GM12878 (cell line): ENCODE measurements around the gene PPP1CA. TPM values are rescaled to one million over a fixed set of nuclear protein-coding genes. Genes with fewer than 3 reads are reported as not detected.

Experiments
- ATF3 ChIP-seq: IDR thresholded peaks from 2 replicates; pipeline ENCODE4 v1.6.1; 2011; ENCODE audit warnings: low read depth, mild to moderate bottlenecking, low read length, moderate library complexity, borderline replicate concordance; ENCODE audit errors: extremely low read depth
- CHD1 ChIP-seq: IDR thresholded peaks from 2 replicates; pipeline ENCODE4 v1.6.1; 2012; ENCODE audit warnings: low read depth, low read length, improper control_type of control experiment
- CREB1 ChIP-seq: IDR thresholded peaks from 2 replicates; pipeline ENCODE4 v1.6.1; 2012; ENCODE audit warnings: low read depth, mild to moderate bottlenecking, inconsistent platforms
- CREM ChIP-seq: IDR thresholded peaks from 2 replicates; pipeline ENCODE4 v1.6.1; 2014; ENCODE audit warnings: antibody characterized with exemption, low read depth
- E4F1 ChIP-seq: fragments of 450-650 bp; IDR thresholded peaks from 2 replicates; pipeline ENCODE4 v1.6.1; 2018; ENCODE audit warnings: borderline replicate concordance, mild to moderate bottlenecking; ENCODE audit not compliant: partially characterized antibody
- FOS ChIP-seq: IDR thresholded peaks from 3 replicates; pipeline ENCODE4 v1.6.1; 2011; ENCODE audit warnings: borderline replicate concordance; ENCODE audit not compliant: insufficient read length; ENCODE audit errors: extremely low read depth
- GATAD2B ChIP-seq: fragments of 450-650 bp; conservative IDR thresholded peaks from 2 replicates; pipeline ENCODE4 v1.6.1; 2017; ENCODE audit warnings: low read depth, mild to moderate bottlenecking, moderate library complexity
- MEF2B ChIP-seq: fragments of 450-650 bp; IDR thresholded peaks from 2 replicates; pipeline ENCODE4 v1.6.1; 2018; ENCODE audit warnings: mild to moderate bottlenecking, moderate library complexity; ENCODE audit not compliant: partially characterized antibody, poor library complexity, severe bottlenecking
- MTA2 ChIP-seq: fragments of 450-650 bp; IDR thresholded peaks from 2 replicates; pipeline ENCODE4 v1.6.1; 2016; ENCODE audit warnings: low read depth, mild to moderate bottlenecking, moderate library complexity
- MTA3 ChIP-seq: IDR thresholded peaks from 2 replicates; pipeline ENCODE4 v1.6.1; 2012; ENCODE audit warnings: low read length, inconsistent platforms, borderline replicate concordance
- NFIC ChIP-seq: IDR thresholded peaks from 2 replicates; pipeline ENCODE4 v1.6.1; 2012; ENCODE audit warnings: low read depth, mild to moderate bottlenecking, inconsistent platforms, low read length, moderate library complexity
- NFYB ChIP-seq: IDR thresholded peaks from 2 replicates; pipeline ENCODE4 v1.6.1; 2011; ENCODE audit warnings: low read depth, mild to moderate bottlenecking, low read length, improper control_type of control experiment, moderate library complexity; ENCODE audit not compliant: insufficient read depth
- RBBP5 ChIP-seq: fragments of 200-600 bp; sonication (generic); conservative IDR thresholded peaks from 2 replicates; pipeline ENCODE4 v1.6.1; 2016
- SMC3 ChIP-seq: IDR thresholded peaks from 2 replicates; pipeline ENCODE4 v1.6.1; 2011; ENCODE audit warnings: low read length, improper control_type of control experiment, borderline replicate concordance
- TCF7 ChIP-seq: IDR thresholded peaks from 2 replicates; pipeline ENCODE4 v1.6.1; 2014; ENCODE audit warnings: antibody characterized with exemption, borderline replicate concordance
- YBX1 ChIP-seq: fragments of 450-650 bp; IDR thresholded peaks from 2 replicates; pipeline ENCODE4 v1.6.1; 2016; ENCODE audit warnings: antibody characterized with exemption
- polyA plus RNA-seq, 11 experiments: library from polyadenylated mRNA; depleted of rRNA in 4 of 11; unstranded in 6 of 11; stranded (reverse) in 5 of 11; fragments of >200 nt; fragmentation: Nextera tagmentation in 4 of 11; fragmentation: Illumina TruSeq in 1 of 11; extraction: Ambion mirVana in 4 of 11; extraction: Trizol in 1 of 11; gene quantifications; 1 replicate in 1 of 11; 2 replicates in 10 of 11; pipeline versions ENCODE4 v1.2.1 to v1.2.3, GENCODE V29; 2011 to 2016; ENCODE audit warnings: inconsistent platforms in 2 of 11, missing spikeins in 2 of 11, low read depth in 1 of 11
- total RNA-seq, 4 experiments: library from RNA; depleted of rRNA in 3 of 4; stranded (reverse); fragments of >200 nt in 3 of 4; fragmentation: Illumina TruSeq in 1 of 4; extraction: Trizol in 1 of 4; gene quantifications; 2 replicates each; pipeline versions ENCODE4 v1.2.1 to v1.2.3, GENCODE V29; 2013 to 2021
- TF ChIP-seq, protein P1 (sequence below), 3 experiments: IDR thresholded peaks in 2 of 3; conservative IDR thresholded peaks in 1 of 3; 2 replicates each; pipeline ENCODE4 v1.5.1; 2011; ENCODE audit warnings: low read depth in 3 of 3, low read length in 3 of 3, mild to moderate bottlenecking in 3 of 3, control low read depth in 2 of 3, moderate library complexity in 2 of 3, inconsistent platforms in 1 of 3, mixed read lengths in 1 of 3; ENCODE audit not compliant: control insufficient read depth in 2 of 3, insufficient read depth in 1 of 3; ENCODE audit errors: extremely low read depth in 1 of 3
- TF ChIP-seq, protein P2 (sequence below): fragments of 450-650 bp; IDR thresholded peaks from 2 replicates; pipeline ENCODE4 v1.6.1; 2016; ENCODE audit warnings: mild to moderate bottlenecking
- TF ChIP-seq, protein P3 (sequence below): fragments of 450-650 bp; IDR thresholded peaks from 2 replicates; pipeline ENCODE4 v1.6.1; 2016; ENCODE audit warnings: mild to moderate bottlenecking

PPP1CA gene
- total and polyA plus RNA-seq, 10 of the 15 experiments (the other 5 are each of a cell fraction or from before 2014, with no cell fraction given), result 26.4 to 458 (median 240) TPM

- TF ChIP-seq, protein P1, sequence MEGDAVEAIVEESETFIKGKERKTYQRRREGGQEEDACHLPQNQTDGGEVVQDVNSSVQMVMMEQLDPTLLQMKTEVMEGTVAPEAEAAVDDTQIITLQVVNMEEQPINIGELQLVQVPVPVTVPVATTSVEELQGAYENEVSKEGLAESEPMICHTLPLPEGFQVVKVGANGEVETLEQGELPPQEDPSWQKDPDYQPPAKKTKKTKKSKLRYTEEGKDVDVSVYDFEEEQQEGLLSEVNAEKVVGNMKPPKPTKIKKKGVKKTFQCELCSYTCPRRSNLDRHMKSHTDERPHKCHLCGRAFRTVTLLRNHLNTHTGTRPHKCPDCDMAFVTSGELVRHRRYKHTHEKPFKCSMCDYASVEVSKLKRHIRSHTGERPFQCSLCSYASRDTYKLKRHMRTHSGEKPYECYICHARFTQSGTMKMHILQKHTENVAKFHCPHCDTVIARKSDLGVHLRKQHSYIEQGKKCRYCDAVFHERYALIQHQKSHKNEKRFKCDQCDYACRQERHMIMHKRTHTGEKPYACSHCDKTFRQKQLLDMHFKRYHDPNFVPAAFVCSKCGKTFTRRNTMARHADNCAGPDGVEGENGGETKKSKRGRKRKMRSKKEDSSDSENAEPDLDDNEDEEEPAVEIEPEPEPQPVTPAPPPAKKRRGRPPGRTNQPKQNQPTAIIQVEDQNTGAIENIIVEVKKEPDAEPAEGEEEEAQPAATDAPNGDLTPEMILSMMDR (IDR thresholded peaks at IDR 0.05 in 2 of 3, conservative IDR thresholded peaks at IDR 0.05 in 1 of 3; ENCODE audit: control insufficient read depth in 2 of 3, extremely low read depth in 1 of 3, insufficient read depth in 1 of 3, low read depth in 3 of 3, low read length in 3 of 3), result peak; percentile 92 to 99 (median 98); a peak in 5 of 6 replicates
- TF ChIP-seq CHD1 (no peak), TCF7 (no peak), NFYB (no peak), MTA3 (no peak), NFIC (no peak), FOS (no peak), MEF2B (no peak), ATF3 (no peak), CREM (no peak; the same call in 1 of the 2 replicates), GATAD2B (peak; percentile 30; the same call in 1 of the 2 replicates), E4F1 (no peak), CREB1 (no peak), SMC3 (peak; percentile 98), RBBP5 (no peak), MTA2 (peak; percentile 32; the same call in 1 of the 2 replicates), YBX1 (no peak)
- TF ChIP-seq, protein P2, sequence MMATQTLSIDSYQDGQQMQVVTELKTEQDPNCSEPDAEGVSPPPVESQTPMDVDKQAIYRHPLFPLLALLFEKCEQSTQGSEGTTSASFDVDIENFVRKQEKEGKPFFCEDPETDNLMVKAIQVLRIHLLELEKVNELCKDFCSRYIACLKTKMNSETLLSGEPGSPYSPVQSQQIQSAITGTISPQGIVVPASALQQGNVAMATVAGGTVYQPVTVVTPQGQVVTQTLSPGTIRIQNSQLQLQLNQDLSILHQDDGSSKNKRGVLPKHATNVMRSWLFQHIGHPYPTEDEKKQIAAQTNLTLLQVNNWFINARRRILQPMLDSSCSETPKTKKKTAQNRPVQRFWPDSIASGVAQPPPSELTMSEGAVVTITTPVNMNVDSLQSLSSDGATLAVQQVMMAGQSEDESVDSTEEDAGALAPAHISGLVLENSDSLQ, result no peak
- TF ChIP-seq, protein P3, sequence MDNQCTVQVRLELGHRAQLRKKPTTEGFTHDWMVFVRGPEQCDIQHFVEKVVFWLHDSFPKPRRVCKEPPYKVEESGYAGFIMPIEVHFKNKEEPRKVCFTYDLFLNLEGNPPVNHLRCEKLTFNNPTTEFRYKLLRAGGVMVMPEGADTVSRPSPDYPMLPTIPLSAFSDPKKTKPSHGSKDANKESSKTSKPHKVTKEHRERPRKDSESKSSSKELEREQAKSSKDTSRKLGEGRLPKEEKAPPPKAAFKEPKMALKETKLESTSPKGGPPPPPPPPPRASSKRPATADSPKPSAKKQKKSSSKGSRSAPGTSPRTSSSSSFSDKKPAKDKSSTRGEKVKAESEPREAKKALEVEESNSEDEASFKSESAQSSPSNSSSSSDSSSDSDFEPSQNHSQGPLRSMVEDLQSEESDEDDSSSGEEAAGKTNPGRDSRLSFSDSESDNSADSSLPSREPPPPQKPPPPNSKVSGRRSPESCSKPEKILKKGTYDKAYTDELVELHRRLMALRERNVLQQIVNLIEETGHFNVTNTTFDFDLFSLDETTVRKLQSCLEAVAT, result peak; percentile 46; the same call in 1 of the 2 replicates
Observed at GRCh38 chr11:67356864-67357561, 44.6 kb downstream of the PPP1CA start (continued).
